Dermis blood vessel endothelial cell (primary cell): Measurements from ENCODE around the gene GIMAP6. TPM values are rescaled to one million over a fixed set of nuclear protein-coding genes. Genes with fewer than 3 reads are reported as not detected.
"Not testable (repeated sequence)": the region's sequence is repeated elsewhere in the genome, so short reads cannot be mapped to it uniquely, and the experiment has no call there.

ENCODE experiments used
- DNase-seq: peaks from one replicate; pipeline ENCODE4 v3.0.0; 2010
- total RNA-seq: library from RNA; depleted of rRNA; stranded (reverse); fragments of >200 nt; gene quantifications from 2 replicates; pipeline ENCODE4 v1.2.3, GENCODE V29; 2014

The GIMAP6 gene
- total RNA-seq, 1 donor from 2014 or later = 262 TPM

DNA sequence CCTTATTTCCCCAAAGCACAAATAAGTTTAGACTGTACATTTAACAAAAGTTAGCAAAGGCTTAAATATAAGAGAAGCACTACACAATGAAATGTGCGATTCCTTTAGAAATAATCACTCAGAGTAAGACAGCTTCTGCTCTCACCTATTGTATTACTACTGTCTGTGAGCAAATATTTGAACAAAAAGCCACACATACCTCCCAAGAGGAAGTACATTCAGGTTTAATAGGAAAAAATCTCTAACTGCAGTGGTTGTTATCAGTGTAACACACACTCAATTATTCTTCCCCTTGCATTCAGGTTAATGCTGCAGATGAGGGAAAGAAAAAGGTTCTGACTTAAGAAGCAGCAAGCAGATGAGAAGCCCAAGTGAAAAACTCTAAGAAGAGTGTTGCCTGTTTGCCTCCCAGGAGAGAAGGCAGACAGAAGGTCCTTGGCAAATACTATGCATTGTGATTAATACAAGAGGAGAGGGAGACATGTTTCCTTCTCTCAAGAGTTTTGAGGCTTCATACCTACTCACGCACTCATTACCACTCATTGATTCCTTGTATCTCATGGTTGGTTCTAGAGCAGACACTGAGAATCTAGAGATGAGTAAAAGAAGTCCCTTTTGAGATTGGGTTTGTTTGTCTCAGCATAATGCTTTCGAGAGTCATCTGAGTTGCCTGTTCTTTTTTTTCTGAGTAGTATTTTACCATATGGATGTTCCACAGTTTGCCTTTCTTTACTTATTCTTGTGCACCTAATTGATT lies 51.4 kb downstream of the GIMAP6 start:
- no peak for DNase-seq

DNA sequence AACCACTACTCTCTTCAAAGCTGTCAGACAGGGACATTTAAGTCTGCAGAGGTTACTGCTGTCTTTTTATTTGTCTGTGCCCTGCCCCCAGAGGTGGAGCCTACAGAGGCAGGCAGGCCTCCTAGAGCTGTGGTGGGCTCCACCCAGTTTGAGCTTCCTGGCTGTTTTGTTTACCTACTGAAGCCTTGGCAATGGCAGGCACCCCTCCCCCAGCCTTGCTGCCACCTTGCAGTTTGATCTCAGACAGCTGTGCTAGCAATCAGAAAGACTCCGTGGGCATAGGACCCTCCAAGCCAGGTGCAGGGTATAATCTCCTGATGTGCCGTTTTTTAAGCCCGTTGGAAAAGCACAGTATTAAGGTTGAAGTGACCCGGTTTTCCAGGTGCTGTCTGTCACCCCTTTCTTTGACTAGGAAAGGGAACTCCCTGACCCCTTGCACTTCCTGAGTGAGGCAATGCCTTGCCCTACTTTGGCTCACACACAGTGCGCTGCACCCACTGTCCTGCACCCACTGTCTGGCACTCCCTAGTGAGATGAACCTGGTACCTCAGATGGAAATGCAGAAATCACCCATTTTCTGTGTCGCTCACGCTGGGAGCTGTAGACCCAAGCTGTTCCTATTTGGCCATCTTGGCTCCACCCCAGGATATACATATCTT lies 52.1 kb downstream of the GIMAP6 start:
- not testable (repeated sequence) for DNase-seq

Other genes starting within 250 kb of the GIMAP6 start
- gene GIMAP8, start 181.8 kb downstream of the GIMAP6 start, total RNA-seq = 157 and 178 TPM in 2 replicates
- gene GIMAP7, start 117.5 kb downstream of the GIMAP6 start, total RNA-seq = 111 and 145 TPM in 2 replicates
- 388 and 408 TPM in 2 replicates for gene GIMAP4, start 65.0 kb downstream of the GIMAP6 start, total RNA-seq
- gene GIMAP2, start 53.3 kb upstream of the GIMAP6 start, total RNA-seq = 75.9 and 87.0 TPM in 2 replicates
- gene GIMAP1, start 84.2 kb upstream of the GIMAP6 start, total RNA-seq = 28.2 and 31.1 TPM in 2 replicates
- 203 and 350 TPM in 2 replicates for gene GIMAP5, start 105.0 kb upstream of the GIMAP6 start, total RNA-seq
- not detected in 2 replicates for gene TMEM176B, start 168.0 kb upstream of the GIMAP6 start, total RNA-seq
- gene TMEM176A, start 168.4 kb upstream of the GIMAP6 start, total RNA-seq = not detected in 2 replicates
- not detected in 2 replicates for gene AOC1, start 220.1 kb upstream of the GIMAP6 start, total RNA-seq